Right cardiac atrium (tissue), 5 donors: ENCODE measurements around the gene OSBPL3. TPM values are rescaled to one million over a fixed set of nuclear protein-coding genes. Genes with fewer than 3 reads are reported as not detected.
A peak's percentile ranks its signal among the peaks of the same experiment; 100 is the strongest.

Experiments
- ATAC-seq, 2 donors: fragments of 200-7000 bp; cut with Tn5 transposase; one replicate each; pipeline versions ENCODE4 v1.8.0 to v1.9.1; 2020; ENCODE audit warnings: moderate library complexity in 2 of 2, mild to moderate bottlenecking in 1 of 2
- DNase-seq, 3 donors: peaks; one replicate each; pipeline ENCODE4 v3.0.0-alpha.2; 2020
- H3K27ac ChIP-seq: one replicate; pipeline ENCODE4 v1.5.1; 2013; ENCODE audit warnings: mild to moderate bottlenecking, low read length, control low read depth, moderate library complexity
- H3K27me3 ChIP-seq: one replicate; pipeline ENCODE4 v1.6.1; 2013; ENCODE audit not compliant: control insufficient read depth, insufficient read depth
- H3K4me1 ChIP-seq: one replicate; pipeline ENCODE4 v1.6.1; 2013; ENCODE audit warnings: low read length; ENCODE audit not compliant: control insufficient read depth, insufficient read depth
- H3K4me3 ChIP-seq: one replicate; pipeline ENCODE4 v1.5.1; 2013; ENCODE audit warnings: low read length, control low read depth
- H3K9me3 ChIP-seq: one replicate; pipeline ENCODE4 v1.6.1; 2013; ENCODE audit warnings: low read length; ENCODE audit not compliant: control insufficient read depth
- WGBS: extraction: QIAGEN DNeasy Blood & Tissue Kit; methylation state at CpG from one replicate; pipeline ENCODE4 v1.1.7; 2013; 5-methylcytosine and 5-hydroxymethylcytosine counted together
- intact Hi-C, 4 donors: fragments of 100-400 bp; cut with DNase I; formaldehyde crosslinking; loops; one replicate each; pipeline versions ENCODE4 v1.11.0 to v1.14.0; 2022 to 2023
- polyA plus RNA-seq: library from polyadenylated mRNA; stranded (reverse); fragments of 200-250 nt; gene quantifications from one replicate; pipeline ENCODE4 v1.2.3, GENCODE V29; 2013
- total RNA-seq, 4 donors: library from RNA; stranded (reverse); fragmentation: NEBNext Ultra II Directional; extraction: Animal tissue kit (Norgen Biotek cat#: 25700); gene quantifications; one replicate each; pipeline ENCODE4 v1.2.1, GENCODE V29; 2021
- donor health status: healthy with polysubstance abuse.
- donor health status: DM: no; HTN: yes; CAD: no.
- donor health status: DM: no; HTN: no; CAD: no.
- donor health status: DM: no; HTN: yes; CAD: no; lungs with severe emphysema.
- donor health status: DM: yes; HTN: yes; CAD: no.

OSBPL3 gene
- total and polyA plus RNA-seq, 5 donors, result 3.2 to 12.9 (median 9.7) TPM

DNA sequence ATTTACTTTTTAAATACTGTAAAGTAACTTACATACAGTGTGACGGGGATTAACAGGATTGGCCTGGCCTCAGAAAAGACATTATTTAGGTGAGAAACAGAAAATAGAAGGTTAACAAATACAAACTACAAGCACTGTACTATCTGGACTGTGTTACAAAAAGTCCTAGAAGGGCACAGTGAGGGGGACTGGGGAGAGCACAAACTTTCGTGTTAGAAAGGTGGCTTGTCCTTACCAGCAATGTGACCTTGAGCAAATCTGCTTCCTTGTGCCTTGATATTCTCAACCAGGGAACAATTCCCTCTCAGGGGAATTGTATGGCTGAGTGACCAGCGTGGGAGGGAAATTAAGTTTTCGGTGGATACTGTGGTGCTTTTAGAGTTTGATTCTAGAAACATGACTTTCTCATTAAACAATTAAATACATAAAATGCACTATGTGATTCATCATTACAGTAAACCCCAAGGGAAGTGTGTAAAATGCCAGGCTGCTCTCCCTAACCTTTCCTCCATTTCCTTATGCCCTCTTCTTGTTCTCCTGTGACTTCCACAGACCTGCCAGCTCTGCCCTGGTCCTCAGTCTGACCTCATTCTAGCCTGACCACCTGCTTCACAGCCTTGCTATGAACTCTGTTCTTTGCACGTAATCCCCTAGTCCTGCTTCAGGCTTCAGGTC lies 57.7 kb downstream of the OSBPL3 start:
- H3K9me3 ChIP-seq, result no peaks in the 10 kb centered on the region
- 62% methylated on average over 5 of the region's 5 CpGs for WGBS
- DNase-seq (no peak), ATAC-seq (peak; percentile 40 to 54)
- H3K27ac ChIP-seq, result peak overlapping the region; percentile 83
- H3K27me3 ChIP-seq, result no peaks in the 10 kb centered on the region
- intact Hi-C loops, result no loop called here
- no peak overlapping the region for H3K4me3 ChIP-seq
- H3K4me1 ChIP-seq, result peaks cover 3% of the 10 kb centered on the region

DNA sequence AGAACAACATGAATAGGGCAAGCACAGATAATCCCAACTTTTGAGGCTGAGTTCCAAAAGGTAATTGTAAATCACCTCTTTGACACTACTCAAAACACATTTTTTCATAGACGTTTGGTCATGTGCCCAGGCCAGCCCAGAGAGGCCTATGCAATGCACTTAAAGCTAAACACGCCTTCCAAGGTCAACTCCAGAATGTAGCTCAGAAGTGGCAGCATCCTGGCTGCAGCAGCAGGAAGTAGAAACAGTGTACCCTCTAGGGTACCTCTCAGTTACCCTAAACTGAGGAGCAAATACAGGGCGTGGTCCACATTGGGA lies 58.7 kb downstream of the OSBPL3 start:
- peaks cover 3% of the 10 kb centered on the region for H3K4me1 ChIP-seq
- intact Hi-C loops, result no loop called here
- H3K9me3 ChIP-seq, result no peaks in the 10 kb centered on the region
- ATAC-seq, result peak in 1 of 2 donors; percentile 36
- H3K4me3 ChIP-seq, result no peak overlapping the region
- no peaks in the 10 kb centered on the region for H3K27me3 ChIP-seq
- no peak overlapping the region for H3K27ac ChIP-seq
- no peak for DNase-seq
- 69% methylated on average over 3 of the region's 3 CpGs for WGBS

DNA sequence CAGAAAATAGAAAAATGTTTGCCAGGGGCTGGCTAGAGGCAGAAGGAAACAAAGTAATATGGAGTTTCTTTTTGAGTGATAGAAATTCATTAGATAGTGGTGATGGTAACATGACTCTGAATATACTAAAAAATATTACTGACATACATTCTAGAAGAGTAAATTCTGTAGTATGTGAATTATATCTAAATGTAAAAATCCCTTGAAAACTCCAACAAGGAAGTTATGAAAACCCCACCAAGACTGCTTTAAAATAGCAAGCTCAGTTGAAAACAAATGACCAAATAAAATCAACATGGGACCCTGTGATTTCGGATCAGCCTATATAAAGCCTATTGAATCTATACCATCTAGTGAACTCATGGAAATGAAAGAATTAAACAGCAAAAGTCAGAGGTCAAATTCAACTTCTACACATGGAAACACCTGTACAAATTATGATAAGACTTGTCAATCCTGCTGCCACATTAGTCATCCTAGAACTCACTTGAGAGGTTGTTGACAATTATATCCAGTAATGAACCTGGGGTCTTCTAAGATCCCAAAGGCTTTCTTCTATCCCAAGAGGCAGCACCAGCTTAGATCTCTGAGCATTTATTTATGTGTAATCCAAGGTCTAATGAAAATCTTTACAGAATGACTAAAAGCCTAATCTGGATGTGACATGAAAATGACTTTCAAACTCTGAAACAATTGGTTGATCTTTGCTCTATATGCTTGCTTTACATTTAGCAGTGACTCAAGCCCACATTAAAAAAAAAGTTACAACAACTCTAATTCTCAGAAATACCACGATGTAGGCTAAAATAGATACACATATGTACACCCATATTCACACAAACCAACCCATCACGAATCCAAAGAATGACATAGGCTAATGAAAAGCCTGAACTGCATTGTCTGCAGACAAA lies 59.3 kb downstream of the OSBPL3 start:
- 76% methylated on average over 3 of the region's 3 CpGs for WGBS
- intact Hi-C loops, result no loop called here

DNA sequence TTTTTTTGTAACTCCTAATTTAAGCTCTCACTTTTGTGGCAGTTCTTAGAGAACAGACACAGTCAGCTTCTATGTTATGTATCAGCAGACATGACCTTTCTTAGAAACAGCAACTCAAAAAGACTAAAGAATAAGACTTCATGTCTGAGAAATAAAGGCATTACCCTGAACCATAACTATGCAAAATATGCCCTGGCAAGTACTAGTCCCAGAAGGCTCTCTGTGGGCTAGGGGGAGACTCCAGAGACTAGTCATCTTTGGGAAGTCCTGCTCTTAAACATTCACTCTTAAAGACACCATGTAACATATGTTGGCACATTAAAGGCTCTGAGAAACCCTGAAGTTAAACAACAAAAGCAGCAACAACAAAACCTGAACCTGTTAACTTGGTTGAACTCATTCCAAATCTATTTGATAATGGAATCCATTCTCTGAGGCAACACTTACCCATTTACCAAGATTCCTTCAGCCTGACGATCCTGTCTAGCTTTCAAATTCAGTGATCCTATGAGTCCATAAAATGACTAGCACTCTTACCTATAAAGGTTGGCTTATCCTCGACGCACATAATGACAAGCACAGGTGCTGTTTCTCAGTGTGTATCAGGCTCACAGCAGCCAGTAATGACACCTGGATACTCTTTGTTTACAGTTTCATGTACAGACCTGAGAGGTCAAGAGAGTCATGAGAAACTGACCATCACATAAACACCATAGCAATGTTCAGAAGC lies 62.3 kb downstream of the OSBPL3 start:
- Histone ChIP-seq H3K9me3 (no peaks in the 10 kb centered on the region), H3K4me1 (peaks cover 3% of the 10 kb centered on the region), H3K27me3 (no peaks in the 10 kb centered on the region), H3K27ac (no peak overlapping the region), H3K4me3 (no peak overlapping the region)
- ATAC-seq (no peak), DNase-seq (no peak)
- 85% methylated on average over 3 of the region's 3 CpGs for WGBS
- intact Hi-C loops, result loop anchor here in 1 of 4 donors (10.0 kb wide), 1 partner anchor 93 kb away; no protein-coding TSS in a partner anchor

More for the DNA sequence above, 59.3 kb downstream of the OSBPL3 start:
- Histone ChIP-seq H3K4me3 (no peak overlapping the region), H3K27me3 (no peaks in the 10 kb centered on the region), H3K27ac (no peak overlapping the region), H3K9me3 (no peaks in the 10 kb centered on the region), H3K4me1 (peaks cover 3% of the 10 kb centered on the region)
- ATAC-seq (no peak), DNase-seq (no peak)

DNA sequence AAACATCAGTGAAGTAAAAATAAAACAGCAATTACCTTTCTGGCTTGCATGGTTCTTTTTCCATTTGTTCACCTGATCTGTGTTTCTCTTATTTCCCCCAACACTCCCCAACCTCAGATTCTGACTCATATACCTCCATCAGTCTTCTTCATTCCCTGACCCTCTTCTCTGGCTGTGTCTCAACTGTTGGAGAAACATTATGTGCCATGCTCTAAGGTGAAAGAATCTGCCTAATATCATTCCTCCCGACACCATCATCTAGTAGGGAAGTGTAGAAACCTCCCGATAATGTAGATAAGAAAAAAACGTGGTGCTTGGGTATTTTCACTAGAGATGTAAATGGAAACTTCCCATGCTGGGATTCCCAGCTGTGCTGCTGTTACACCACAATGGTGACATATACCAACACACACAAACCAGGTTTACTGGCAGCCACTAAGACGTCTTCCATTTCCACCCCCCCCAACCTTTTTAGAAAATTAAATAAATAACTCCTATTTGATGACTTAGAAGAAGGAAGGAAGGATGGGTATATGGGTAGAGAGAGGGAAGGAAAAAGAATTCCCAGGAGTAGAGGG lies 63.4 kb downstream of the OSBPL3 start:
- no peaks in the 10 kb centered on the region for H3K27me3 ChIP-seq
- ATAC-seq (no peak), DNase-seq (no peak)
- H3K4me1 ChIP-seq, result no peaks in the 10 kb centered on the region
- 38% methylated on average over 4 of the region's 4 CpGs for WGBS
- H3K27ac ChIP-seq, result no peak overlapping the region
- no peak overlapping the region for H3K4me3 ChIP-seq
- intact Hi-C loops, result loop anchor here in 1 of 4 donors (10.0 kb wide), 1 partner anchor 92 kb away; no protein-coding TSS in a partner anchor
- no peaks in the 10 kb centered on the region for H3K9me3 ChIP-seq

DNA sequence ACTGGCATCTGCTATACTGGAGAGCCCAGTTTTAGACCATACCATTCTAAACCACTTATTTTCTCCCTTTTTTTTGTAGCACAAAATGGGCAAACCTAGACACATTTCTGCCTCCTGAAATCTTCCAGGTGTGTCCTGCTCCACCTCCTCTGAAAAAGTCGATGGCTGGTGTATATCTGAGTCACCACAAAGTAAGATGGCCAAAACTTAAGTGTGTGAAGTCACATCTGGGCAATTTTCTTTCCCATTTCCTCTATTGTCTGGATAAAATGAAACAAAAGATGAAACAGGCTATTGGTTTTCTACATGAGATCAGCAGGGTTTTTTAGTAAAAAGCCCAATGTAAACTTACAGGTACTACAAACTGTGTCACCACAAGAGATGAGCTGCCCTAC lies 65.5 kb downstream of the OSBPL3 start:
- intact Hi-C loops, result loop anchor here in 1 of 4 donors (10.0 kb wide), 1 partner anchor 90 kb away; no protein-coding TSS in a partner anchor
- Histone ChIP-seq H3K9me3 (no peaks in the 10 kb centered on the region), H3K4me1 (peaks cover 5% of the 10 kb centered on the region), H3K27me3 (no peaks in the 10 kb centered on the region), H3K27ac (no peak overlapping the region), H3K4me3 (no peak overlapping the region)
- WGBS, result 56% methylated on average over 1 of the region's 1 CpG
- no peak for DNase-seq
- ATAC-seq, result no peak

DNA sequence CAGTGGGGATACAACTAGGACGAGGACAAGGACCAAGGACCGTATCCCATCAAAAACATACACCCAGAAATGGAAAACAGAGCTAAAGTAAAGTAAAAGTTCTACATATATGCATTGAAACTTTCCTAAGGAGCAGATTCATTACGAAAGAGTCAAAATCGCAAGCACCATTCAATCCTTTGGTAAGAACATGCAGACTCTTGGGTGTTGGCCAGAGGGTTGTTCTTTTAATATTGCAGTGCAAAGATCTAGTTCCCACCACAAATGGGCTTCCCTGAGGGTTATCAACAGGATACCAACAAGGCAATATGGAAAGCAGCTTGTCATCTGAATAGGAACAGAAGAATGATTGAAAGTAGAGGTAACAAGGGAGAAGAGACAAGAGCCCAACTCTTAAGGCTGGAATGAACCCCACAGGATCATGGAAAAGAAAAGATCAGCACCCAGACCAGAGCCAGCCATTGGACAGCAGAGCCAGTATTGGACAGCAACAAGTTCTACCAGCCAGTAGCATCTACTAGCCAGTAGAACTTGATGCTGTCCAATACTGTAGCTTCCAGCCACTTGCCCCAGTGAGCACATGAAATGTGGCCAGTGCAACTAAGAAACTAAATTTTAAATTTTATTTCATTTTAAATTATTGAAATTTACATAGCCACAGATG lies 66.0 kb downstream of the OSBPL3 start:
- H3K4me3 ChIP-seq, result no peak overlapping the region
- H3K27me3 ChIP-seq, result no peaks in the 10 kb centered on the region
- ATAC-seq, result no peak
- peaks cover 5% of the 10 kb centered on the region for H3K4me1 ChIP-seq
- intact Hi-C loops, result loop anchor here in 1 of 4 donors (10.0 kb wide), 1 partner anchor 89 kb away; no protein-coding TSS in a partner anchor
- 75% methylated on average over 4 of the region's 4 CpGs for WGBS
- DNase-seq, result no peak
- no peaks in the 10 kb centered on the region for H3K9me3 ChIP-seq
- no peak overlapping the region for H3K27ac ChIP-seq

DNA sequence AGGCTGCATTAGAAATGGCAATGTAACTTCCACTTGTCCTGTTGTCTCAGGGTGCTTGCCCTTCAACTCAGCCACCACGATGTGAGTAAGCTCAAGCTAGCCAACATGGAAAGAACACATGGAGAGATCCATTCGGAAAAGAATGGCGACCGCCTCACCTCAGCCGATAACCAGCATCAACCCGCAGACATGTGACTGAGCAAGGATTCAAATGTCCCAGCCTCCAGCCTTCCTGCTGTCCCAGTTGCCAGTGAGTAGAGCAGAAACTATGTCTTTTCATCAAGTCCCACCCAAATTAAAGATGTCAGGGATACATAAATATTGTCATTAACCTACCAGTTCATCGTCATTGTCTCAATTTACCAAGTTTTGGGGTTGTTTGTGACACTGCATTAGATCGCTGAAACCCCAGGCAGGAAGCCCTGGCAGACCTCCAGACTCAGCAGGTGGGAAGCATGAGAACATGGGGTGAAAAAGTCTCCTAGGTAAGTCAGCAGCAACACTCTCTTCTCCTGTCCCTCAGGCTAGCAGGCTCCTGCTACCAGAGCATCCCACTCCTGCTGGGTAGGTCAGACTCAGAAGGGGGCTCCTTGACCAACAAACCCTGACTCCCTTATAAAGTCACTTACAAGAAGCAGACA lies 67.0 kb downstream of the OSBPL3 start:
- ATAC-seq, result peak in 1 of 2 donors; percentile 36
- intact Hi-C loops, result loop anchor here in 1 of 4 donors (10.0 kb wide), 1 partner anchor 88 kb away; no protein-coding TSS in a partner anchor

DNA sequence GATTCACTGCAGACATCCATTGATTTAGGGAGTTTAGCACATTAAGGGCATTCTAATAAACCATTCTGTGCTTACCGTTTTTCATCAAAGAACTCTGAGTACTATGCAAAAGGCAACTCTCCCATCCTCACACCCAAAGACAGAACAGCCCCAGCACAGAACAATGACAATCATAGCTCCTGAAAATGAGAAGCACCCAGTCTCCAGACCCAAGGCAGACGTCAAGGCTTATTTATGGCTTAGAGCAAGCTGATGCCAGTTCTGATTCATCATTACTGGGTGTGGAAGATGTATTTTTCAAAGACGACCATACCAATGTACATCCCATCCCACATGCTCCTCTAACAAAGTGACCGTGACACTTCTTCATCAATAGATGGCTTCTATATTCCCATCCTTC lies 67.6 kb downstream of the OSBPL3 start:
- H3K4me1 ChIP-seq, result peaks cover 5% of the 10 kb centered on the region
- no peak overlapping the region for H3K27ac ChIP-seq

More for the DNA sequence above, 67.0 kb downstream of the OSBPL3 start:
- DNase-seq, result no peak
- no peak overlapping the region for H3K27ac ChIP-seq
- H3K4me3 ChIP-seq, result no peak overlapping the region
- no peaks in the 10 kb centered on the region for H3K27me3 ChIP-seq
- peaks cover 5% of the 10 kb centered on the region for H3K4me1 ChIP-seq
- H3K9me3 ChIP-seq, result no peaks in the 10 kb centered on the region
- WGBS, result 89% methylated on average over 8 of the region's 8 CpGs

DNA sequence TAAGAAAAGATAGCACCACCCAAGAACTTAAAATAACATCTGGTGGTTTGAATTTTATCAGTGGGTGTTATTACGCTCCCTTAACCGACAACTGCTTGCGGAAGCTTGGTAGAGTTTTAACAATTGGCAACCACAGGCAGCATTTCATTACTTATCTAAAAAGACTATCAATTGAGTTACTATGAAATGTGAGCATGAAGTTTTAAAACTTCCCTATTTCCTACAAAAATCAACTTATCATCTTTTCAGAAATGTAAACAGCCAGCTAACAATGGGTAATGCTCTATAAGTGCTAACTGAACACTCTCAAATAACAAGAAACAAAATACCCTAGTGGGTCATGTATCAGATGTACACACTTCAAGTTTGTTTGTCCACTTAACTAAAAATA lies 68.8 kb downstream of the OSBPL3 start:
- no peak overlapping the region for H3K27ac ChIP-seq
- no peak overlapping the region for H3K4me3 ChIP-seq
- intact Hi-C loops, result loop anchor here in 1 of 4 donors (10.0 kb wide), 1 partner anchor 86 kb away; no protein-coding TSS in a partner anchor
- H3K4me1 ChIP-seq, result peaks cover 5% of the 10 kb centered on the region
- H3K27me3 ChIP-seq, result no peaks in the 10 kb centered on the region
- 42% methylated on average over 3 of the region's 3 CpGs for WGBS
- ATAC-seq, result peak in 1 of 2 donors; percentile 88
- no peak for DNase-seq
- H3K9me3 ChIP-seq, result no peaks in the 10 kb centered on the region

More for the DNA sequence above, 67.6 kb downstream of the OSBPL3 start:
- ATAC-seq (no peak), DNase-seq (no peak)
- no peak overlapping the region for H3K4me3 ChIP-seq
- no peaks in the 10 kb centered on the region for H3K27me3 ChIP-seq
- no peaks in the 10 kb centered on the region for H3K9me3 ChIP-seq
- WGBS, result 74% methylated on average over 4 of the region's 4 CpGs
- intact Hi-C loops, result loop anchor here in 1 of 4 donors (10.0 kb wide), 1 partner anchor 88 kb away; no protein-coding TSS in a partner anchor
